Activated naive CD8-positive, alpha-beta T cell treated with anti-CD3 and anti-CD28 coated beads, Interleukin-2, amount 10 ng/mL, durations not matched to agents 7 days and 5 days (primary cell): ENCODE measurements around the gene NRTN. TPM values are rescaled to one million over a fixed set of nuclear protein-coding genes. Genes with fewer than 3 reads are reported as not detected.

Experiments
- ATAC-seq: fragments of 150-1000 bp; cut with Tn5 transposase; one replicate; pipeline ENCODE4 v1.10.0; 2021; ENCODE audit warnings: low read depth, moderate library complexity
- POLR2A ChIA-PET: fragments of 350-600 bp; sonication (Branson Sonifier 250); formaldehyde crosslinking; loops from one replicate; lab custom pipeline; 2021; ENCODE audit warnings: antibody characterized with exemption; lab: Charles Lee
- DNase-seq: peaks from one replicate; pipeline ENCODE4 v3.0.0; 2021
- H3K27ac Mint-ChIP-seq: one replicate; pipeline ENCODE4 v1.8.0; 2022; ENCODE audit warnings: mild to moderate bottlenecking, mixed read lengths
- H3K27me3 Mint-ChIP-seq: one replicate; pipeline ENCODE4 v1.8.0; 2022; ENCODE audit warnings: mild to moderate bottlenecking, moderate library complexity, mixed read lengths
- H3K36me3 Mint-ChIP-seq: one replicate; pipeline ENCODE4 v1.8.0; 2021; ENCODE audit warnings: mild to moderate bottlenecking, mixed read lengths
- H3K4me1 Mint-ChIP-seq: one replicate; pipeline ENCODE4 v1.8.0; 2021; ENCODE audit warnings: mixed read lengths
- H3K4me3 Mint-ChIP-seq: one replicate; pipeline ENCODE4 v1.8.0; 2022; ENCODE audit warnings: mild to moderate bottlenecking, moderate library complexity, mixed read lengths
- H3K9me3 Mint-ChIP-seq: one replicate; pipeline ENCODE4 v1.8.0; 2021; ENCODE audit warnings: mixed read lengths
- total RNA-seq, 2 experiments: library from RNA; stranded (reverse); gene quantifications; one replicate each; pipeline ENCODE4 v1.2.3, GENCODE V29; 2021

Gene NRTN
- total RNA-seq, 2 experiments from 2014 or later: 0.36 to 0.45 TPM

GRCh38 chr19:5784581-5785147 is 20.2 kb upstream of the NRTN start, which contains the start of gene PRR22:
TSS of gene PRR22 (minus strand) at chr19:5784746. CDS start at chr19:5784660, 86 bp downstream.
- Mint-ChIP-seq H3K9me3 (no peaks in the 10 kb centered on the region), H3K36me3 (peaks cover 4% of the 10 kb centered on the region), H3K4me1 (no peaks in the 10 kb centered on the region), H3K27ac (no peak within 1 kb of the TSS), H3K4me3 (no peak within 1 kb of the TSS), H3K27me3 (no peaks in the 10 kb centered on the region)
- DNase-seq (no peak), ATAC-seq (no peak)
- POLR2A ChIA-PET: no interaction called here

- H3K9me3 Mint-ChIP-seq: no peaks in the 10 kb centered on the region
- H3K27me3 Mint-ChIP-seq: no peaks in the 10 kb centered on the region
- H3K36me3 Mint-ChIP-seq: peaks cover 8% of the 10 kb centered on the region
- ATAC-seq (no peak), DNase-seq (no peak)
- POLR2A ChIA-PET: no interaction called here
- peaks cover 3% of the 10 kb centered on the region for H3K4me1 Mint-ChIP-seq
- no peak overlapping the region for H3K4me3 Mint-ChIP-seq
- H3K27ac Mint-ChIP-seq: no peak overlapping the region
These were observed 19.4 kb upstream of the NRTN start for GRCh38 chr19:5785423-5785822.

DNA sequence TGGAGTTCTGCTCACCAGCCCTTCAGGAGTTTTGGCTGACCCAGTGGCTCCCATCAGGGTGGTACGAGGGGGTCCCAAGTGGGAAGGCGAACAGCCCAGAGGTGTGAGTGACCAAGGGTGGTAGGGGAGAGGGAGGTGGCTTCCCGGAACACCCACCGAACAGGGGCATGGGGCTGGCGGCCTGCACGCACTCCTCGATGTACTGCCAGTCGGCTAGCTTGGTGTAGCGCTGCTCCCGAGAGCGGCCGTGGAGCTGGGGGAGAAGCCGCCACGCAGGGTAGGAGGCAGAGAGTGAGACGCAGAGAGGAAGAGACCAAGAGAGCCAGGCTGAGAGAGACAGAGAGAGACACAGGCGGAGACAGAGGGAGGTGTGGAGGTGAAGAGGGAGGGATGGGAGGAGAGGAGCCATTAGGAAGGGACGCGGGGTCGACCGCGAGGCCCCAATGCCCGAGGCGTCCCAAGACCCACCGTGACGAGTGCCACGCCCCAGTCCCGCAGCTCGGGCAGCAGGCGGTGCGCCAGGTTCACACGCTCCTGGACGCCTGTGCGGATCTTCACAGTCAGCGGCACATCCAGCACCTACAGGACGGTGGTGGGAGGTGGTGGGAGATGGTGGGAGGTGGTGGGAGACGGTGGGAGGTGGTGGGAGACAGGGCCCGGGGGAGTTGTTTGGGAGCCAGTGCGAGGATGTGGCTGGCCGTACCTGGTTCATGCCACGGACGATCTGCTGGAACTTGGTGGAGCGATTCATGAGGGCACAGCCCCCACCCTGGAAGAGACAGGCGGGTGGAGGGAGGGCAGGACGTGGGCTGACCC is 18.1 kb upstream of the NRTN start:
- H3K4me3 Mint-ChIP-seq: no peak overlapping the region
- POLR2A ChIA-PET: no interaction called here
- peaks cover 5% of the 10 kb centered on the region for H3K4me1 Mint-ChIP-seq

GRCh38 chr19:5787409-5788182 is 17.3 kb upstream of the NRTN start:
- no peaks in the 10 kb centered on the region for H3K9me3 Mint-ChIP-seq
- peaks cover 5% of the 10 kb centered on the region for H3K4me1 Mint-ChIP-seq
- DNase-seq: no peak
- no peak for ATAC-seq
- no peaks in the 10 kb centered on the region for H3K27me3 Mint-ChIP-seq
- H3K27ac Mint-ChIP-seq: no peak overlapping the region
- H3K4me3 Mint-ChIP-seq: no peak overlapping the region
- POLR2A ChIA-PET: no interaction called here
- H3K36me3 Mint-ChIP-seq: peaks cover 8% of the 10 kb centered on the region

More for the DNA sequence above, 18.1 kb upstream of the NRTN start:
- H3K27ac Mint-ChIP-seq: no peak overlapping the region
- H3K27me3 Mint-ChIP-seq: no peaks in the 10 kb centered on the region
- peaks cover 8% of the 10 kb centered on the region for H3K36me3 Mint-ChIP-seq
- ATAC-seq (no peak), DNase-seq (no peak)
- H3K9me3 Mint-ChIP-seq: no peaks in the 10 kb centered on the region

DNA sequence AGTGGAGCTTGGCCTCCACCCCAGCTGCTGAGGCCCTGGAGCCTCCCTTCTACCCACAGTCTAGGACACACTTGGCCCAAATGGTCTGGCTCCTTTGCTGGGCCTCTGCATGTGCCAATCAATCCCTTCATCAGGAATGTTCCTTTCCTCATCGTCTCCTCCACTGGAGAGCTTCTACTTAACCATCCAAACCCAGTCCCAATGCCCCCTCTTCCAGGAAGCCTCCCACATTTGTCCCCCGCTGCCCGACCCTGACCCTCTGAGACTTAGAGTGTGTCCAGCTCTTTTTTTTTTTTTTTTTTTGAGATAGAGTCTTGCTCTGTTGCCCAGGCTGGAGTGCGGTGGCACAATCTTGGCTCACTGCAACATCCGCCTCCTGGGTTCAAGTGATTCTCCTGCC is 16.4 kb upstream of the NRTN start:
- DNase-seq: no peak
- no peak overlapping the region for H3K4me3 Mint-ChIP-seq

GRCh38 chr19:5789351-5789761 is 15.5 kb upstream of the NRTN start:
- Mint-ChIP-seq H3K27ac (no peak overlapping the region), H3K36me3 (peaks cover 8% of the 10 kb centered on the region), H3K27me3 (no peaks in the 10 kb centered on the region), H3K9me3 (no peaks in the 10 kb centered on the region), H3K4me1 (peaks cover 5% of the 10 kb centered on the region), H3K4me3 (peak overlapping the region; percentile 94)
- DNase-seq (no peak), ATAC-seq (no peak)
- POLR2A ChIA-PET: interaction anchor here (0.8 kb wide), 1 partner anchor 15 kb away, joined by 4 read pairs; no protein-coding TSS in a partner anchor

More for the DNA sequence above, 16.4 kb upstream of the NRTN start:
- ATAC-seq: no peak
- Mint-ChIP-seq H3K36me3 (peaks cover 8% of the 10 kb centered on the region), H3K27ac (no peak overlapping the region), H3K9me3 (no peaks in the 10 kb centered on the region), H3K27me3 (no peaks in the 10 kb centered on the region), H3K4me1 (peaks cover 5% of the 10 kb centered on the region)
- POLR2A ChIA-PET: no interaction called here

DNA sequence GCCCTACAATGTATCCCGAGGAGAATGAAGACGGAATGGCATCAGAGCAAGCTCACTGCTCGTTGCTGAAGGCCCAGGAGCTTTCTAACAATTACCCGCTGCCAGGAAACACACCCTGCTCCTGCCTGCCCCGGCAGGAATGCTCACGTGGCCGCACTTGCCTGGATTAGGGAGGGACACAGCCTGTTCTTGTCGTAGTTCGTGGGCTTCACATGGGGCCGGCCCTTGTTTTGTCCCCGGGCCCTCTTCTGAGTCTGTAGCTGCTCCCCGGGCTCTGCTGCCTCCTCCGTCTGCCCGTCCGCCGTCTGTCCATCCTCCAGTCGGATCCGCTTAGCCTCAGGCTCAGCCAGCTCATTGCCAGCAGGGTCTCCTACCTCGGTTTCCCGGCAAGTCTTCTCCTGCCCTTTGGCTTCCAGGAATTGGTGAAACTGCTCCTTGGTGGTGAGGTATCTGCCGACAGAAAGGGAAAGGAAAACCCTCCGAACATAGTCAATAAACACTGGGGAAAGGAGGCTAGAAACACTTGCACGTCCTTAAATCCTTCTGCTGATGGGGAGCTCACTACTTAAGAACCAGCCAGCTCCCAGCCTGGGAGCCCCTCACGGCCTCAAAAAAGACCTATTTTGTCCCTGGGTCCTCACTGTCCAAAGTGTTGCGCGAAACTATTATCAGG is 14.8 kb upstream of the NRTN start:
- peaks cover 8% of the 10 kb centered on the region for H3K36me3 Mint-ChIP-seq
- no peaks in the 10 kb centered on the region for H3K27me3 Mint-ChIP-seq
- no peak for ATAC-seq
- peak overlapping the region; percentile 94 for H3K4me3 Mint-ChIP-seq
- H3K9me3 Mint-ChIP-seq: no peaks in the 10 kb centered on the region
- no peak for DNase-seq
- POLR2A ChIA-PET: interaction anchor here (0.8 to 2.4 kb wide), 5 partner anchors 14 to 114 kb away, joined by 4 to 15 read pairs (median 5); partner anchors contain the start of genes CATSPERD and LONP1
- H3K4me1 Mint-ChIP-seq: peaks cover 5% of the 10 kb centered on the region
- peak overlapping the region; percentile 100 for H3K27ac Mint-ChIP-seq

DNA sequence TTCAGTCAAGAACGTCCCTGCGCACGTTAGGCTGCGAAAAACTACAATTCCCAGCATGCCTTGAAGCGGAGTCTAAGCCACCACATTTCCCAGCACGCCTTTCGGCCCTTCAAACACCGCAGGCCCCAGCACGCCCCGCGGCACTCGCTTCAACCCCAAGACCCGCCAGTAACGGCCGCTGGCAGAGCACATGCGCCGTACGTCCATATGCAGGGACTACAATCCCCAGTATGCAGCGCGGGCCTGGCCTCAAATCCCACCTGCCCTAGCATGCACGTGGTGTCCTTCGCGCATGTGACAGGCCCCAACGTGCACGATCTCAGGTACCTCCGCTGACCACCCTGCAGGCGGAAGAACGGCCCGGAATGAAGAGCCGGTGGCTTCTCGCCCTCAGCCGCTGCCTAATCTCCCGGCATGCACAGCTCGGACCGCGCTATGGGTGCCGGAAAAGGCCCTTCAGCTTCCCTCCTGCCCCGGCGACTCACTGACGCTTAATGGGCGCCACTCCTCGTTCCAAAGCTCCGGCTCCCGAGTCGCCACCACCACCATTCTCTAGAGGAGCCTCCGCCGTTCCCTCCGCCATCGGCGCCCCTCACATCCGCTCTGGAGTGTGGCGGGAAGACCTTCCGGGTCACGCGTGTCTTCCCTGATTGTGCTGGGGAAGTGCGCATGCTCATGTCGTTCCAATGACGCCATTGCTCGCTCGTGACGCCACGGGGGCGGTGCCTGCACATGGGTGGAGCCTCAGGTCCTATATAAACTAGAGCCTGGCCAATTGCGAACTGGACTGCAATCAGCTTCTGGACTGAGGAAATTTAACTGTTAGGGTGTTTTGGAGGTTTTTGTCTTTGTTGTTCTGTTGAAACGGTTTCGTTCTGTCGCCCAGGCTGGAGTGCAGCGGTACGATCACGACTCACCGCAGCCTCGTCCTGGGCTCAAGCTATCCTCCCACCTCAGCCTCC is 14.0 kb upstream of the NRTN start, which contains the start of gene DUS3L:
Gene DUS3L (minus strand): TSS at position 605 of the 962 bp plus-strand sequence. CDS start 22 bp downstream, at position 583.
- peaks cover 5% of the 10 kb centered on the region for H3K4me1 Mint-ChIP-seq
- ATAC-seq: peak; percentile 97
- peaks cover 8% of the 10 kb centered on the region for H3K36me3 Mint-ChIP-seq
- peak within 1 kb of the TSS; percentile 100 for H3K27ac Mint-ChIP-seq
- peak; percentile 96 for DNase-seq
- H3K9me3 Mint-ChIP-seq: no peaks in the 10 kb centered on the region
- POLR2A ChIA-PET: interaction anchor here (0.6 to 2.4 kb wide), 6 partner anchors 13 to 113 kb away, joined by 3 to 15 read pairs (median 4); partner anchors contain the start of genes CATSPERD and LONP1
- H3K27me3 Mint-ChIP-seq: no peaks in the 10 kb centered on the region
- peak within 1 kb of the TSS; percentile 94 for H3K4me3 Mint-ChIP-seq

DNA sequence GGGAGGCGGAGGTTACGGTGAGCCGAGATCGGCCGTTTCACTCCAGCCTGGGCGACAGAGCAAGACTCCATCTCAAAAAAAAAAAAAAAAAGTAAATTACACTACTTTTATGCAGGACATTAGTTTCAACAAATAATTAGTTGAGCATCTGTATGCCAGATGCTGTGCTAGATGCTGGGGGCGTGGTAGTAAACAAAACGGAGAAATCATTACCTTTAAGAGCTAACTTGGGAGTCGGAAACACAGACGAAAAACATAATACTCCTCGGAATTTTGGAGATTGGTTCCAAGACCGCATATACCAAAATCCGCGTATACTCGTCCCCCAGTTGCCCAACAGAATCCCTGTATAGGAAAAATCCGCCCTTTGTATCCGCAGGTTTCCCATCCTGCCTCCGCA is 12.6 kb upstream of the NRTN start:
- Mint-ChIP-seq H3K4me3 (no peak overlapping the region), H3K9me3 (no peaks in the 10 kb centered on the region), H3K4me1 (peaks cover 5% of the 10 kb centered on the region), H3K27me3 (no peaks in the 10 kb centered on the region), H3K36me3 (peaks cover 6% of the 10 kb centered on the region), H3K27ac (no peak overlapping the region)
- no peak for DNase-seq
- POLR2A ChIA-PET: interaction anchor here (1.7 to 2.4 kb wide), 2 partner anchors 12 to 36 kb away, joined by 4 to 10 read pairs; no protein-coding TSS in a partner anchor
- ATAC-seq: no peak

DNA sequence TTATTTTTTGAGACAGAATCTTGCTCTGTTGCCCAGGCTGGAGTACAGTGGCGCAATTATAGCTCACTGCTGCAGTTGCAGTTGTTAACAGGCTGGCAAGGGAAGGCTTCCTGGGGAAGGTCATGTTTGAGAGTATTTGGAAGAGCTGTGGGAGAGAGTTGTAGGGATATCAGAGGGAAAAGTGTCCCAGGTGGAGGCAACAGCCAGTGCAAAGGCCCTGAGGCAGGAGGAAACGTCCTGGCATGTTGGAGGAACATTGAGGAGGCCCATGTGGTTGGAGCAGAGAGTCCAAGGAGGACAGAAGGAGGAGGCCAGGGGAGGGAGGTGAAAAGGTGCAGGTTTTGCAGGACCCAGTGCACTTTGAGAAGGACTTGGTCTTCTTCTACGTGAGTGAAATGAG is 11.7 kb upstream of the NRTN start:
- H3K9me3 Mint-ChIP-seq: no peaks in the 10 kb centered on the region
- H3K27me3 Mint-ChIP-seq: no peaks in the 10 kb centered on the region
- DNase-seq (no peak), ATAC-seq (no peak)
- peaks cover 6% of the 10 kb centered on the region for H3K36me3 Mint-ChIP-seq
- H3K4me1 Mint-ChIP-seq: peaks cover 5% of the 10 kb centered on the region
- no peak overlapping the region for H3K4me3 Mint-ChIP-seq
- H3K27ac Mint-ChIP-seq: no peak overlapping the region
- POLR2A ChIA-PET: interaction anchor here (0.9 to 1.7 kb wide), 2 partner anchors 11 to 111 kb away, joined by 3 to 4 read pairs; no protein-coding TSS in a partner anchor

DNA sequence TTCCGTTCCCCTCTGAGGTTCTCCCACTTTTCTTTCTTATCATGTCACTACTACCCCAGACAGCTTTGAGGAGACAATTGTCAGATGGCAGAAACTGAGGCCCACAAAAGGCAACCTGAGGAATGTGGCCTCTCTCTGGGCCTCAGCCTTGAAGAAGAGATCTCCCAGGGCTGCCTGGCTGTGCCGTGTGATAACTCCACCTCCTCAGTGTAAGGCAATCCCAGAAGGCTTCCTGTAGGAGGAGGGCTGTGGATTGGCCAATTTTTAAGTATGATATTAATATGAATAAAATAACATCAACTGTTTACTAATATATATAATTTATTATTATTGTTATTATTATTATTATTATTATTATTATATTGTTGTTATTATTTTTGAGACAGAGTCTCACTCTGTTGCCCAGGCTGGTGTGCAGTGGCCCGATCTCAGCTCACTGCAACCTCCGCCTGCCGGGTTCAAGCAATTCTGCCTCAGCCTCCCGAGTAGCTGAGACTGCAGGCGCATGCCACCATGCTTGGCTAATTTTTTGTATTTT is 9.4 kb upstream of the NRTN start:
- no peak for DNase-seq
- H3K4me3 Mint-ChIP-seq: no peak overlapping the region
- POLR2A ChIA-PET: interaction anchor here (1.0 kb wide), 1 partner anchor 9 kb away, joined by 3 read pairs; no protein-coding TSS in a partner anchor
- no peak overlapping the region for H3K27ac Mint-ChIP-seq
- H3K9me3 Mint-ChIP-seq: no peaks in the 10 kb centered on the region
- peaks cover 12% of the 10 kb centered on the region for H3K27me3 Mint-ChIP-seq
- no peaks in the 10 kb centered on the region for H3K36me3 Mint-ChIP-seq
- peaks cover 7% of the 10 kb centered on the region for H3K4me1 Mint-ChIP-seq
- no peak for ATAC-seq
